Measurements from ENCODE around the gene RER1. TPM values are rescaled to one million over a fixed set of nuclear protein-coding genes. Genes with fewer than 3 reads are reported as not detected.

The RER1 gene
- total RNA-seq, 2 donors from 2014 or later = 38.8 to 47.2 TPM

GRCh38 chr1:2413495-2414296, 22.1 kb downstream of the RER1 start:
- Histone ChIP-seq H3K4me3 (peak overlapping the region in 1 of 2 donors; percentile 76), H3K9me3 (no peaks in the 10 kb centered on the region), H3K4me1 (peaks cover 0 to 32% of the 10 kb centered on the region in 2 donors), H3K27ac (peak overlapping the region in 1 of 2 donors; percentile 84), H3K36me3 (no peaks in the 10 kb centered on the region), H3K27me3 (no peaks in the 10 kb centered on the region)
- TF ChIP-seq, protein P1, sequence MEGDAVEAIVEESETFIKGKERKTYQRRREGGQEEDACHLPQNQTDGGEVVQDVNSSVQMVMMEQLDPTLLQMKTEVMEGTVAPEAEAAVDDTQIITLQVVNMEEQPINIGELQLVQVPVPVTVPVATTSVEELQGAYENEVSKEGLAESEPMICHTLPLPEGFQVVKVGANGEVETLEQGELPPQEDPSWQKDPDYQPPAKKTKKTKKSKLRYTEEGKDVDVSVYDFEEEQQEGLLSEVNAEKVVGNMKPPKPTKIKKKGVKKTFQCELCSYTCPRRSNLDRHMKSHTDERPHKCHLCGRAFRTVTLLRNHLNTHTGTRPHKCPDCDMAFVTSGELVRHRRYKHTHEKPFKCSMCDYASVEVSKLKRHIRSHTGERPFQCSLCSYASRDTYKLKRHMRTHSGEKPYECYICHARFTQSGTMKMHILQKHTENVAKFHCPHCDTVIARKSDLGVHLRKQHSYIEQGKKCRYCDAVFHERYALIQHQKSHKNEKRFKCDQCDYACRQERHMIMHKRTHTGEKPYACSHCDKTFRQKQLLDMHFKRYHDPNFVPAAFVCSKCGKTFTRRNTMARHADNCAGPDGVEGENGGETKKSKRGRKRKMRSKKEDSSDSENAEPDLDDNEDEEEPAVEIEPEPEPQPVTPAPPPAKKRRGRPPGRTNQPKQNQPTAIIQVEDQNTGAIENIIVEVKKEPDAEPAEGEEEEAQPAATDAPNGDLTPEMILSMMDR (IDR thresholded peaks at IDR 0.05) = no peak
- no peak for DNase-seq (ENCODE audit: low spot score)

GRCh38 chr1:2414297-2414958, 22.8 kb downstream of the RER1 start:
- Histone ChIP-seq H3K27ac (no peak overlapping the region), H3K4me3 (no peak overlapping the region), H3K36me3 (no peaks in the 10 kb centered on the region), H3K9me3 (no peaks in the 10 kb centered on the region), H3K4me1 (peaks cover 0 to 27% of the 10 kb centered on the region in 2 donors), H3K27me3 (no peaks in the 10 kb centered on the region)
- peak; percentile 73 for DNase-seq (ENCODE audit: low spot score)
- TF ChIP-seq, protein P1 (IDR thresholded peaks at IDR 0.05) = peak; percentile 92 to 98

- no peak for DNase-seq (ENCODE audit: low spot score)
- no peak overlapping the region for H3K27ac ChIP-seq
- H3K27me3 ChIP-seq = no peaks in the 10 kb centered on the region
- TF ChIP-seq, protein P1 (IDR thresholded peaks at IDR 0.05) = no peak
- peaks cover 0 to 26% of the 10 kb centered on the region in 2 donors for H3K4me1 ChIP-seq
- H3K36me3 ChIP-seq = no peaks in the 10 kb centered on the region
- no peak overlapping the region for H3K4me3 ChIP-seq
- H3K9me3 ChIP-seq = no peaks in the 10 kb centered on the region
These were observed 23.7 kb downstream of the RER1 start for GRCh38 chr1:2415337-2415736.

DNA sequence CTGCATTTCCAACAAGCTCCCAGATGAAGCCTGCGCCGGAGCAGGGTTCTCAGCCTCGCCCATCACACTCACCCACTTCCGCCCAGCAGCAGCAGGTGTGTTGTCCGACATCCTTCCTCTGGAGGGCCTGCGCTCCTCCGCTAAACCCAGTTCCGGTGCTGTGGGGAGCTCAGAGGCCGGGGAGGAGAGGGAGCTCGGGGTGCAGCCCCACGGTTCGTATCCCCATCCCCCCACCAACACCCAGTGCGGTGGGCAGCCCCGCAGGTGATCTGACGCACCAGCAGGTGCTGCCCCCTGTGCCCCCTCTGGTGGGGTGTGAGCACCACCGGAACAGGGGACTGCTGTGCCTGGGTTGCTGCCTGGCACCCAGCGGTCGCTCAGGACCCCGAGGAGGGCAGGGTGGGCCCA, 24.2 kb downstream of the RER1 start:
- TF ChIP-seq, protein P1 (IDR thresholded peaks at IDR 0.05) = no peak
- no peak overlapping the region for H3K27ac ChIP-seq
- peaks cover 0 to 26% of the 10 kb centered on the region in 2 donors for H3K4me1 ChIP-seq
- H3K36me3 ChIP-seq = no peaks in the 10 kb centered on the region
- H3K9me3 ChIP-seq = no peaks in the 10 kb centered on the region
- no peak overlapping the region for H3K4me3 ChIP-seq
- no peak for DNase-seq (ENCODE audit: low spot score)
- H3K27me3 ChIP-seq = no peaks in the 10 kb centered on the region

DNA sequence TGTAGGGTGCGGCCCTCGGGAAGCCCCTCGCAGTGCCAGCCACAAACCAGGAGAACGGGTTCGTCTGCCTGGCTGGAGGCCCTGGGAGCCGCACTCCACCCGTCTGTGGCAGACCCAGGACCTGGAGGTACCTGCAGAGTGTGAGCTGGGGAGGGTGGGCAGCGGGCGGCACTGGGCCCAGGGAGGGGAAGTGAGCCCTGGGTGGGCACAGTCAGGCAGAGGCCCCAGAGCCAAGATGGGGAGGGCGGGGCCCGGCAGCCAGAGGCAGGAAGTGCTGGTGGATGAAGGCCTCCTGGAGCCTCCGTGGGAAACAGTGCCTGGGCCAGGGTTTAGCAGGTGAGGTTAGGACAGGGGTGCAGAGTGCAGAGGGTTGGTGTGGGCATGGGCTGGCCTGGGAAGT, 24.8 kb downstream of the RER1 start:
- no peaks in the 10 kb centered on the region for H3K9me3 ChIP-seq
- DNase-seq (ENCODE audit: low spot score) = no peak
- TF ChIP-seq, protein P1 (IDR thresholded peaks at IDR 0.05) = no peak
- H3K27ac ChIP-seq = no peak overlapping the region
- peaks cover 0 to 25% of the 10 kb centered on the region in 2 donors for H3K4me1 ChIP-seq
- no peaks in the 10 kb centered on the region for H3K27me3 ChIP-seq
- H3K4me3 ChIP-seq = no peak overlapping the region
- no peaks in the 10 kb centered on the region for H3K36me3 ChIP-seq
